GM19099 (cell line): ENCODE data around the gene GDPD4.

Experiments
- POLR2A ChIP-seq: IDR thresholded peaks from 3 replicates; pipeline ENCODE4 v1.6.1; 2011; ENCODE audit warnings: low read depth; ENCODE audit not compliant: insufficient read length; ENCODE audit errors: extremely low read depth

GDPD4 gene

DNA sequence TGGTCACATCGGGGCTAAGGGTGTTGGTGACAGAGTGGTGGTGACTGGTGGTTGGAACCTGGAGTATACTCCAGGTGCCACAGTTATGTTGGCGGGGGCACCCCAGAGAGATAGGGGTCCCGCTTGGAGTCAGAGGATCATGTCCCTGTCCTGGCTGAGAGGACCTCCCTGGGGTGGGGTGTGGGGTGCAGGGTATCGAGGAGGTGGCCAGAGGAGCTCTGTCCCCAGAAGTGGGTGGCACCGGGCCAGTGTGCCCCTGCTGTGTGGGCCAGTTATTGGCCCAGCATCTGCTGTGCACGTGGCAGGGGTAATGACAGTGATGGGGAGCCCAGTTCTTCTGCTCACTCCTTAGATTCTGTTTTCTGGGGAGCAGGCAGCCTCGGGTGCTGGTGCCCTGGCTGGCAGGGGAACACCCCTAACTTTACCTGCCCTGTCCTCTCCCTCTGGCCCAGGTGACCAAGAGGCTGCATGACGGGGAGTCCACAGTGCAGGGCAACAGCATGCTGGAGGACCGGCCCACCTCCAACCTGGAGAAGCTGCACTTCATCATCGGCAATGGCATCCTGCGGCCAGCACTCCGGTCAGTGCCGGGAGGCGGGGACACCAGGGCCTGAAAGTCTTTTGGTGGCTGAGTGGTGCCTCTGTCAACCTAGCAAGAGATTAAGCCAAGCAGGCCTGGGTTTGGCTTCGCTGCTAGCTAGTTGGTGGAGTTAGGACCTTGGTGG is 117.2 kb downstream of the GDPD4 start:
- no peak for TF ChIP-seq POLR2A

- no peak for TF ChIP-seq POLR2A
These were observed 118.0 kb downstream of the GDPD4 start for GRCh38 chr11:77183431-77183984.

DNA sequence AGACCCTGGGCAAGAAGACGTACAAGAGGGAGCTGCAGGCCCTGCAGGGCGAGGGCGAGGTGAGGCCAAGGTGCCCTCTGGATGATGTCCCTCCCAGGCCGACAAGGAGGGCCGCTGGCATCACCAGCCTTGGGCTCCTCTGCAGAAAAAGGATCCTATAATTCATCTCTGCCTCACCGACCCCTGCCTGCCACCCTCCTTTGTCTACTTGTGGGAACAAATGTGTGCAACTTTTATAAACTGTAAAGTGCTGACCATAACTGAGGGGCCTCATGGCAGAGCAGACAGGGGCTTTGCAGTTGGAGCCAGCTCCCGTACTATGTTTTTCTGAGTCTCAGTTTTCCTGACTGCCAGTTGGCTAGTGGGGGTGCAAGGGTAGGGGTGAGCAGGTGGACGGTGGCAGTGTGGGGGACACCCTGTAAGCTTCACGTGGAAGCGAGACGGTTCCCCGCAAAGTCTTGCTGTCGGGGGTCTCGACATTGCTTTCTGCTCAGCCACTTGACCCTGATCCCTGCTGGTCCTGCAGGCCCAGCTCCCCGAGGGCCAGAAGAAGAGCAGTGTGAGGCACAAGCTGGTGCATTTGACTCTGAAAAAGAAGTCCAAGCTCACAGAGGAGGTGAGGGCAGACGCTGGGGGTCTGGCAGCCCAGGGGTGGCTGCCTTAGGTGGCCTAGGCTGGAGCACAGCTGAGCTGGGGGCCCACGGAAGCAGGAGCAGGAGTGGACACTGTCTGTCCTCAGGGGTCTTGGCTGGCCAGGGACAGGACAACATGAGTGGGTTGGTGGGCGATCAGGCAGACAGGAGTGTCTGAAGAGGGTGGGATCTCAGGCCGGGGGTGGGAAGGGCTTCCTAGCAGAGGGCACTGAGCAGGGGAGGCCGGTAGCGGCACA is 118.7 kb downstream of the GDPD4 start:
- TF ChIP-seq POLR2A, result no peak

- no peak for TF ChIP-seq POLR2A
These were observed 119.5 kb downstream of the GDPD4 start for GRCh38 chr11:77181799-77182541.

DNA sequence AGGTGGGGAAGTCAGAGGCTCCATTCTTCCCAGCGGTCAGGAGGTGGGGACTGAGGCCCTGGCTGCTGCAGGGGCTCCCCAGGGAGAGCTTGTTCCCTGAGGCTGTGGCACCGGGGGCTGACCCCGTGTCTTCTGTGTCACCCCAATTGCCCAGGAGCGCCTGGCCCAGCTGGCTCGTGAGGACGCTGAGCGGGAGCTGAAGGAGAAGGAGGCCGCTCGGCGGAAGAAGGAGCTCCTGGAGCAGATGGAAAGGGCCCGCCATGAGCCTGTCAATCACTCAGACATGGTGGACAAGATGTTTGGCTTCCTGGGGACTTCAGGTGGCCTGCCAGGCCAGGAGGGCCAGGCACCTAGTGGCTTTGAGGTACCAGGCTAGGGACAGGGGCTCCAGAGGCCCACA is 120.3 kb downstream of the GDPD4 start:
- TF ChIP-seq POLR2A, result no peak

- TF ChIP-seq POLR2A, result no peak
These were observed 121.1 kb downstream of the GDPD4 start for GRCh38 chr11:77180346-77180745.

GRCh38 chr11:77179681-77180080 is 121.8 kb downstream of the GDPD4 start:
- no peak for TF ChIP-seq POLR2A

GRCh38 chr11:77179048-77179447 is 122.4 kb downstream of the GDPD4 start:
- TF ChIP-seq POLR2A, result no peak

DNA sequence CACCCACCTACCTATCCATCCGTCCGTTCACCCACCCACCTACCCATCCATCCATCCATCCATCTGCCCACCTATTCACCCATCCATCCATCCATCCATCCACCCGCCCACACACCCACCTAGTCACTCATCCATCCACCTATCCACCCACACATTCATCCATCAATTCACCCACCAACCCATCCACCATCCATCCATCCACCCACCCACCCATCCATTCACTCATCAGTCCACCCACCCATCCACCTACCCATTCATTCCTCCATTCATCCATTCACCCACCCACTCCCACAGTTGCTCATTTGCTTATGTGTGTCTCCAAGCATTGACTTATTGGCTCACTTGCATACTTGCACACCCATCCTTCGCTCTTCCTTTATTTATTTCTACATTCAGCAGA is 123.3 kb downstream of the GDPD4 start:
- no peak for TF ChIP-seq POLR2A

DNA sequence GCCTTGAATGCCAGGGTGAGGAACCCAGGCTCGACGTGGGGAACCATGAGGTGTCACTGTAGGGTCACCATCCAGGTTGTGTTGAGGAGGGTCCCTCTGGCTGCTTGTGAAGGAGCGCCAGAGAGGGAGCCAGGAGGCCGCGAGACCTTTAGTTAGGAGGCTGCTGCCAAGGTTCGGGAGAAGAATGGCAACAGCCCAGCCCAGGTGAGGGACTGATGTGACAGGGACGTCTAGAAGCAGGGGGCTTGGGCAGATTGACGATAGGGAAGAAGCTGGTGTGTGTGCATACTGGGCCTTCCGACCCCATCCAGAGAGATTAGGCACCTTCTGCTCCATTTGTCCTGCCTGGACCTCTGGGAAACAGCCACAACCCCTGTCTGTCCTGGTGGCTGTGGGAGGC is 124.5 kb downstream of the GDPD4 start:
- TF ChIP-seq POLR2A, result no peak

DNA sequence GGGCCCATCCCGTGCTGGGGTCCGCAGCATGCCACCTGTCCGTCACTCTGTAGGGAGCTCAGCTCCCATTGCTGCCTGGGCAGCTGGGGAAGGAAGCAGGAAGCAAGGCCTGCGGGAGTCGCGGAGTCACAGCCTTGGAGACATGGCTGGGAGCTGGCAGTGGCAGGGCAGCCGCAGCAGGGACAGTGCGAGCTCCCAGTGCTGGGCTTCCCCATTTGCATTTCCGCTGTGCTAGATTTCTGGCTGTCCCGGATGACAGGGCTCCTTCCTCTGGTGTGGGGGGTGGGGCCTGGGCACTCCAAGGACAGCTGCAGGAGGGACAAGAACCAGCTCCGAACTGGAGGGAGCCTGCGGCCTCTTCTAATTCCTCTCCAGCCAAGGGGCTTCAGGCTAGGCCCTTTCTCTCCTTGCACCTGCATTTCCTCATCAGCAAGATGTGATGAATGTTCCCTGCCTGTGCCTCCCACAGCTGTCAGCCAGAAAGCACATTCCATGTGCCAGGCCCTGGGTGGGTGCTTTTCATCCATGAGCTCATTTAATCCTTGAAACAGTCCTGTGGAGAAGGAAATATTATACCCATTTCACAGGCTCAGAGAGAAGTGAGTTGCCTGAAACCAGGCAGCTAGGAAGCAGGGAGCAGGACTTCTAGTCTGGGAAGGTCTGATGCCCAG is 125.5 kb downstream of the GDPD4 start:
- TF ChIP-seq POLR2A, result no peak

DNA sequence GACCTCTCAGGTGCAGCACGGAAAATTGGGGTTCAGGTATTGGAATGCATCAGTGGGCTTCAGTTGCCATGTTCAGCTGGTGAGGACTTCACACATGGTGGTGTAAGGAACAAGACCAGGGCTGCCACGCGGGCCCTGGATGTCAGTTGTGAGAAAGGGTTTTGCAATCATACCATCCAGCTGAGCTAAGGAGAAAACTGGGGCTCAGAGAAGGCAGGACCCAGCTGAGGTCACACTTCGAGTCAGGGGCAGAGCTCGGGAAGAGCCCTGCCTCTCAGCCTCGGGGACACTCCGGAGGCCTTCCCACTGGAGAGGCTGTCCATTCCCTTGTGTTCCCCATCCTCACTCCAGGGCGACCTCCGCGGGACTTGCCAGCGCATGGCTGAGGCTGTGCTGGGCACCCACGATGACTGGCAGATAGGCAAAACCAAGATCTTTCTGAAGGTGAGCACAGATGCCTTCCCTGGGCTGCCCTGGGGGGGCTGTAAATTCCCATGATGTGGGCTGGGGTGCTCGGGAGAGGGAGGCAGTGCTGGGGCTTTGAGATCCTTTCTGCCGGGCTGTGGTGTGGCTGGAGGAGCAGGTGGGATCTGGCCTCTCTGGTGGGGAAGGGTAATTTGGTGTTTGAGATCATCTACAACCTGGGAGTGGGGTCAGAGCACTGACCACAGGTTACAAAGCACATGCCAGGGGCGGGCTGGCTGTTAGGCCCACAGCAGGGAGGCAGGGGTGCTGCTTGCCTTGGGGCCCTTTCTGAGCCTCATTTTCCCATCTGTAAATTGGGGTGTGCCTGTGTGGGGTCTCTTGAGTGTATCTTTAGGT is 126.3 kb downstream of the GDPD4 start:
- no peak for TF ChIP-seq POLR2A

GRCh38 chr11:77174559-77174958 is 126.9 kb downstream of the GDPD4 start:
- no peak for TF ChIP-seq POLR2A

DNA sequence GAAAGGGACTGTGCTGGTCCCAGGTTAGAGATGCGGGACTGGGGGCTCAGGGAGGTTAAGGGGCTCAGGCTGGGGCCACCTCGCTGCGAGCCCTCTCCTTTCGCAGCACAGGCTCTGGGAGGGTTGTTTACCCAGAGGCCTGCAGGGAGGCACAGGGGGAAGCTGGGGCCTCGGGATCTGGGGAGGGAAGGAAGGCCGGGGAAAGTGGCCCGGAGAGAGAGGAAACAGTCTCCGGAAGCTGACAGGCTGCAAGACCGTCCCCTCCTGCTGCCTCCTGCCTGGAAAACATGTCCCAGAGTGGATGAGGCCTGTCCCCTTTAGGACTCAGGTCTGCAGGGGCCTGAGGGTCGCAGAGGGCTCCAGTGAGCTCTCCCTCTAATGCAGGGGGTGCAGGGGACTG is 128.0 kb downstream of the GDPD4 start:
- TF ChIP-seq POLR2A, result no peak
